GM21576 (cell line): ENCODE results near the gene PRKCB.

Source experiments
- ATAC-seq: cut with Tn5 transposase; IDR thresholded peaks from one replicate; pipeline ENCODE4 v1.9.1; 2021; ENCODE audit warnings: mild to moderate bottlenecking, moderate library complexity; ENCODE audit not compliant: unreplicated experiment

Gene PRKCB

DNA sequence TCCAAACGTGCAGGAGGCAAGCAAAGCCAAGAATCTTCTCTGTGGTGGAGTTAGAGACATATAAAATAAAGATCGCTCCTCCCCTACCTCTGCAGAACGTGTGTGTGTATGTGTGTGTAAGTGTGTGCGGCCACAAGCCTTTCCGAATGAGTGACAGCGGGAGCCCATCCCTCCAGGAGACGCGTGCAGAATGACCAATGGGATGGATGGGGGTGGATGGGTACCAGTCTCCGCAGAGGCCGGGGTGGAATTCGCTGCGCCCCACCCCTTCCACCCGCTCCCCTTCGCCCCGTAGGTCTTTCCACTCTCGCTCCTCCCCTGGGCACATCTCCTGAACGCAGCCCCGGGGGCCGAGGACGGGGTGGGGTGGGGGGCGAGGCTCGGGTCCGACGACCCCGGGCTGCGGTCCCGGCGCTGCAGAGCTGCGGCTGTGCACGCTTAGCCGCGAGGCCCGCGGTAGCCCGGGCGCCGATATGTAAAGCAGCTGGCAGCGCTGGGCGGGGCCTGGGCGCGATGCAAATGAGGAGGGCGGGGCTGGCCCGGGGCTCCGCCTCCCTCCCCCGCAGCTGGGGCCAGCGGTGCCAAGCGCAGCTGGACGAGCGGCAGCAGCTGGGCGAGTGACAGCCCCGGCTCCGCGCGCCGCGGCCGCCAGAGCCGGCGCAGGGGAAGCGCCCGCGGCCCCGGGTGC, at the start of gene PRKCB:
Gene PRKCB (plus strand): TSS at position 594 of the 688 bp plus-strand sequence.
- peak; percentile 73 for ATAC-seq

DNA sequence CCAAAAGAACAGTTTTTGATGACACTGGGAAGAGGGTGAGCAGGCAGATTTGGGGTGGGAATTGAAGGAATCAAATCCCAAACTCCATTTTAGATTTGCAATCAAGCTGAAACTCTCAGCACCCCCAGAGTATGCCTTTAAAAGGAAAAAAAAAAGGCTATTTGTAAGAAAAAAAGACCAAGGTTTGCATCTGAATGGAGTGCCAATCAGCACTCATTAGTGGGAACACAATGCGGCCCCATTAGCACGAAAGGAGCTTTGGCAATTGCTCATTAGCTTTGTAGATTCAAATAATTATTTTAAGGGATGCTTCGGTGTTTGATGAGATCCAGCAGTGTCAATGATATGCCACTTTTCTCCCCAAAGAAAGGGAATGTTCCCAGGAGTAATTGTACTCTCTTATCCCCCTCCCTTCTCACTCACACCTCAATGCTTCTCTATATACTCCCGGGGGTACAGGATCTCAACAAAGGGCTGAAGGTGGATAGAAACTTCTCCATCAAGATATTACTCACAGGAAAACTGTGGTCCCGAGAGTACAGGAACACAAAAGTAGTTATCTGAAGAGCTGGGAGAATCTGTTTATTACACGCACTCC, 48.7 kb upstream of the PRKCB start:
- no peak for ATAC-seq

DNA sequence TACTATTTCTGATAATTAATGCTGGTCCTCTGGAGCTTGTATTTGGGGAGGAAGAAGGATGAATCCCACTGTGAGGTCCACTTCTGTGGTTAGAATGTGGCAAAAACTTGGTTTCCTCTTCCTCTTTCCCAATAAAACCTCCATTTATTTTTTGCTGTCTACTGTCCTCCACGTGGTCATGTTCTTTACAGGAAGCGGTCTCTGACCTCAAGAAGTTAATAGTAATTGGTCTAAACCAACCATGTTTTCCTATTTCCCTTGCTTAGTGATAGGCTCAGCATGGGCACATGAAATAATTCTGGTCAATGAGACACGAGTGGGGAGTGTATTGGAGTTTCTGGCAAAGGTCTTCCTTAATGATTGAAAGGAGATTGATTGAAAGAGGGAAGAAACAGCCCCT, 47.1 kb upstream of the PRKCB start:
- no peak for ATAC-seq

DNA sequence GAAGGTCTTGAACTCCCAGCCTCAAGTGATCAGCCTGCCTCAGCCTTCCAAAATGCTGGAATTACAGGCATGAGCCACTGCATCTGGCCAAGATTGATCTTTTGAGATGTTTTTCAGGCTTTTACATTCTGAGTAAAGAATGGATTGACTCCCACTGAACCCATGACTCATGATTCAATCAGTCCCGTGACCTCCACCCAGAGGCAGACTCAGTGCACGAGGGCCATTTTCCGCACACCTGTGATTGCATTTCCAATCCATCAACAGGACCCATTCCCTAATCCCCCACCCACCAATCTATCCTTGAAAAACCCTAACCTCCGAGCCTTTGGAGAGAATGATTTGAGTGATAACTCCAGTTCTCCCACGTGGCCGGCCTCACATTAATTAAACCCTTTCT, 40.4 kb upstream of the PRKCB start:
- no peak for ATAC-seq

DNA sequence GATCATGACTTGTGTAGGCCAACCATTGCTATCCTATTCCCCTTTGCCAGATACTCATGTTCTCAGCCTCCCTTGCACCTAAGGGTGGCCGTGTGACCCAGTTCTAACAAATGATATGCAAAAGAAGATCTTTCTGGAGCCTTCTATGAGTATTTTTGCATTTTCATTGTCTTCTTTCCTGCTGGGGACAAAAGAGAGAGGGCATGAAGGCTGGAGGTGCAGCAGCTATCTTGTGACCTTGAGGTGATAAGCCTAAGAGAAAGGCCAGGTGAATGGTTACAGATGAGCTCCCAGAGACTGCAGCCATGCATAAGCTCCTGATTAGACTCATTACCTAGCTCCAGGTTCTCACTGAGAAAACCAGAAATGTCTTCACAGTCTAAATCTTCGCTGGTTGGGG, 38.8 kb upstream of the PRKCB start:
- no peak for ATAC-seq

DNA sequence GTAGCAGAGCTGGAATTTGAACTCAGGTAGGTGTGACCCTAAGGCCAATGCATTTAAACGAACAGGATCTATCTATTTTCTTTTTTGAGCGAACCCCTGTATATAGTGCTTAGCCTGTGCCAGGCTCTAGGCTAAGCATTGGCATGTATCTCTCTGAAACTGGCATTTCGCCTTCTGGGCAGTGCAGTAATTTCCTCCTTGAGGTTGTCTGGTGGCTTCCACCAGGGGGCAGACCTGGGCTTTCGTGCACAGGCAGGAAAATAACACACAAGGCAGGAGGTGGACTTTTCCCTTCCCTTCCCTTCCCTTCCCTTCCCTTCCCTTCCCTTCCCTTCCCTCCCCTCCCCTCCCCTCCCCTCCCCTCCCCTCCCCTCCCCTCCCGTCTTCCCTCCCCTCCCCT, 34.4 kb upstream of the PRKCB start:
- ATAC-seq = no peak

DNA sequence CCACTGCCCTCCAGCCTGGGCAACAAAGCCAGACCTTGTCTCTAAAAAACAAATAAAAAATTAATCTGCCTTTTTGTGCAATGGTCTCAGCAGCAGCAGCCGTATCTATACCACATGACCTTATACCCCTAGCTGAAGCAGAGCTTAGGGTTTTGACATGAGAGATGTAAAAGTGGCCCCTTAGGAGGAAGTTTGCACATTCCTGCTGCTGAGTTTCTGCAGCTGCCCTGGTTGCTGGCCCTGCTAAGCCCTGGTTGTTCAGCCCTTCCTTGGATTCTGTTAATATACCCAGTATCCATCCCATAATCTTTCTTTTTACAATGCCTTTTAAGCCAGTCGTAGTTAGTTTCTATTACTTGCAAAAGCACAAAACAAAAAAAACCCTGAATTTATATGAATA, 33.0 kb upstream of the PRKCB start:
- ATAC-seq = no peak

DNA sequence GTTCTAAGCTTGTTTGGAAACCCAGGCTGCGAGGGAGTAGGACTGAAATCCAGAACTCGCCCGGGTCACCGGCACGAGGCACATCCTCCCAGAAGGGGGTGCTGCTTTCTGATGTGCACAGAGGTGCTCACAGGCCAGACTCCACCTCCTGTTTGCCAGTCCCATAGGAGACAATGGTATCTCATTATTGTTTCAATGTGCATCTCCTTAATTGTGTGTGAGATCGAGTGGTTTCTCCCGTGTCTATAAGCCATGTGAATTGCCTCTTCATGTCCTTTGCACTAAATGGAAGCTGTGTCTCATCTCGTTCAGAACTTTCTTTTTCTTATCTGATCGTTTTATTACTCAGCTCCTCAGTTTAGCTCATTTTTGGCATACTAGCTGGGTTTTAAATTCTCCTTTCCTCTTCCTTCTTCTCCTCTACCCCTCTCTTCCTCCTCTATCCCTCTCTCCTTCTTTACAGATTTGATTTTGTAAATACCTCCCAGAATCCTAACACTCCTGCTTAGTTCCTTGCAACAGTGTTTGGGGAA, 32.1 kb upstream of the PRKCB start:
- peak; percentile 63 for ATAC-seq

DNA sequence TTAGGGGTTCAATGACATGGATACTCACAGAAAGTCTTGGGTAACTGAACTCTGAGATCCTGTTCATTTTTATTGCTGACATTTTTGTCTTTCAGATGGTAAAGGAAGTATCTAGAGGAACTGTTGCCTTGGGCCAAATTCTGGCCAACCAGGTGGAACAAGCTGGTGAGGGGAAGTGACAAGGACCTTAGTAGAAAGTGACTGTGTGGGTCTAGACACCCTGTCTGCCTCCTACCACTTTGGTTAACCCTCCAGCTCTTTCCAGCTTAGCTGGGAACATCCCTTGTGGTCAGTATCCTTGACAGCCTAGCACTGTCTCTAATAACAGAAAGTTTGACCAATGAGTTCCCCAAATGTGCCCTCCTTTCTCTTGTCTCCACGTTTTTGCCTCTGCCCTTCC, 28.8 kb upstream of the PRKCB start:
- no peak for ATAC-seq

DNA sequence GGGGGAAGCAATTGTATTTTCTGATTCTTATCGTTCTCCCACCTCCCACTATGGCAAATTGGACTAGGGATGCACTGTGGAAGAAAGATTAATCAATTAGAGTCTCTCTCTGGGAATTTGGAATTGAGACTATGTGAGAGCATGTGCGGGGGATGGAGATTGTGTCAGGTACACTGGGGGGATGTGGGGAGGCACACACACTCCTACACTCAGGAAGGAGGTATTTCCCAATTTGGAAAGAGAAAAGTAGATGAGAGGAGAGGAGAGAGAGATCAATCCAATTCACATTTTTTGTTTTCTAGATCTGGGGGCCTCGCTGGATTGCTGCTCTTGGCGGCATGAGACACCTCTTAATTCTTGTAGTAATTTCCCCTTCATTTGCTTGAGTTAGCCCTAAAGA, 14.3 kb upstream of the PRKCB start:
- ATAC-seq = no peak

DNA sequence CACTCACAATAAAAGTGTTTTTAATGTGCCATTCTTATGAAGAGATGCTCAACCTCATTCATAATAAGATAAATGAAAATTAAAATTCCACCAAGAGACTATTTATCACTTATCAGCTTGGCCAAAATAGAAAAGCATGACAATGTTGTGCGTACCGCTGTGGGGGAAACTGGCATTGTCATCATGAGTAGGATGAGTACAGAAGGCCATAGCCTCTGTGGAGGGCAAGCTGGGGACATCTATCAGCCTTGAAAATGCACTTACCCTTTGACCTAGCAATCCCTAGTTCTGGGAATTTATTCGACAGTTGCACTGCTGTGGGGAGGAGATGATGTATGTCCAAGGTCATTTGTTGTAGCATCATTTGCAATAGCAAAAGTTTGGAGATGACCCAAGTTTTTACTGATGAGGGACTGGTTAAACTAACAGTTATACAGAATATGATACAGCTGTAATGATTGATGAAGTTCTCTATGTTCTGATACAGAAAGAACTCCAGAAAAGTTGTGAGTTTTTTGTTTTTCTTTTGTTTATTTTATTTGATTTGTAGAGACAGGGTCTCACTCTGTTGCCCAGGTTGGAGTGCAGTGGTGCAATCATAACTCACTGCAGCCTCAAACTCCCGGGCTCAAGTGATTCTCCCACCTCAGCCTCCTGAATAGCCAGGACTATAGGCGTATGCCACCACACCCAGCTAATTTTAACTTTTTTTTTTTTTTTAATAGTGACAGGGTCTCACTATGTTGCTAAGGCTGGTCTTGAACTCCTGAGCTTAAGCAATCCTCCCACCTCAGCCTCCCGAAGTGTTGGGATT, 13.7 kb upstream of the PRKCB start:
- ATAC-seq = no peak

DNA sequence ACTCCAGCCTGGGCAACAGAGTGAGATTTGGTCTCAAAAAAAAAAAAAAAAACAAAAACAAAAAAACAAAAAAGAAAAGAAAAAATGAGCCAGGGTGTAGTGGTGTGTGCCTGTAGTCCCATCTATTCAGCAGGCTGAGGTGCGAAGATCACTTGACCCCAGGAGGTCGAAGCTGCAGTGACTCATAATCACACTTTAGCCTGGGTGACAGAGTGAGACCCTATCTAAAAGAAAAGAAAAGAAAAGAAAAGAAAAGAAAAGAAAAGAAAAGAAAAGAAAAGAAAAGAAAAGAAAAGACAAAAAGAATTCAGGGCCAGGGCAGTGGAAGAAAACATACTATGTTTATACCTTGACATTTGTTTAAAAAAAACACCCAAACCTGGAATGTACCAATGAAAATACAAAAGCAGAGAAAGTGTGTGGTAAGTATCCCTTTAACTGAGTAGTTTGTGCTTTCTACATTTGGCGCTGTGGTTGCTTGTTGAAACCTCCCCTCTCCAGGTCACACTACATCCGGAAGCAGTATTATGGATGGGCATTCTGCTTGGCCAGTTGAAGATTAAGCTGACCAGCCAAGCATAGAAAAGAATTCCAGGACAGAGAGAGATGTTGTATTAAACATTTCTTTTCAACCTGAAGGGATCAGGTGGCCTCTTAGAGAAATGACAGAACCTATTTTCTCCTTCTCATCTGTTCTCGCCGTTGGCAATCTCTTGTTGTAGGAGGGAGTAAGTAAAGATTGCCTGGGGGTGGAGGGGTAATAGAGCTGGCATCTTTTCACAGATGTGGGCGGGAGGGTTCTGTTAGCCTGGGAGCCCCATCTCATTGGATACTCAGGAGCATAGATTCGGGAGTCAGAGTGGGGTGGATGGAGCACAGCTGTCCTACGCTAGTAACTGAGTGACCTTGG, 12.1 kb upstream of the PRKCB start:
- ATAC-seq = no peak

DNA sequence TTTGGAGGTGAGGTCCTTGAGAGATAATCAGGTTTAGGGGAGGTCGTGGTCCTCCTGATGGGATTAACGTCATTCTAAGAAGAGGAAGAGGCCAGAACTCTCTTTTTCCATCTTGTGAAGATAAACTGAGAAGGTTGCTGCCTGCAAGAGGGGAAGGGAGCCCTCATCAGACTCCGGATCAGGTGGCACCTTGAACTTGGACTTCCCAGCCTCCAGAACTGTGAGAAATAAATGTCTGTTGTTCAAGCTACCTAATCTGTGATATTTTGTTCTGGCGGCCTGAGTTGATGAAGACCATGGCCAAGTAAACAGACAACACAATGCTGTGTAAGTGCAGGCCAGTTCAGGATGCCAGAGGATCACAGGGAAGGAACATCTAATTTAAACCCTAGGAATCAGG, 10.9 kb upstream of the PRKCB start:
- no peak for ATAC-seq

DNA sequence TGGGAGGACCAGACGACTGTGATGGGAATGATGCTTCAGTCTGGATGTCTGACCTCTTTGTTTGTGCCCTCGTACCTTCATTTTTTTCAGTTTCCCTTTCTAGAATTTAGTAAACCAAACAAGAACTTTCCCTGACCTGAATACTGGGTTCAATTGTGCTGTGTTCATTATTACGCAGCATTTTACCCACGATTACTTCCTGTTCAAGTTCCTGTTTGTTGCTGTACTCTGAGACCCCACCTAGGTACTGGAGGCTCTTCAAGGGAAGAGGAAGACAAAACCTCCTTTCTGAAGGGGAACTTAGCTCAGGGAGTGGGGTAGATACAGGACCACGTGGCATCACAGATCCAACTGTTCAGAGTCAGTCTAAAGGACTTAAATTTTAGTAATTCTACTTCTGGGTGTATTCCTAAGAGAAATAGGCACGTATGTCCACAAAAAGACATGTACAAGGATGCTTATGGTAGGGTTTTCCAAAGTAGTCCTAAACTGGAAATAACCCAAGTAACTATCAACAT, 9.2 kb upstream of the PRKCB start:
- ATAC-seq = peak; percentile 81

DNA sequence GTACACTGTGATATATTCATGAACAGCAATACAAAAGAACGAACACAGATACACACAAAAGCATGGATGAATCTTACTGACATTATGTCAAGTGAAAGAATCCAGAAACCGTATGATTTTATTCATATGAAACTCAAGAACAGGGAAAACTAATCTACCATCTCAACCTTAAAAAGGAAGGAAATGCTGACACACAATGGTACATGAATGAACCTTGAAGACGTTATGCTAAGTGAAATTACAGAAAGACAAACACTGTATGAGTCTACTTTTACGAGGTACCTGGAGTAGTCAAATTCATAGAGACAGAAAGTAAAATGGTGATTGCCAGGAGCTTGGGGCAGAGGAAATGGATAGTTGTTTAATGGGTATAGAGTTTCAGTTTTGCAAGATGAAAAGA, 8.7 kb upstream of the PRKCB start:
- no peak for ATAC-seq

DNA sequence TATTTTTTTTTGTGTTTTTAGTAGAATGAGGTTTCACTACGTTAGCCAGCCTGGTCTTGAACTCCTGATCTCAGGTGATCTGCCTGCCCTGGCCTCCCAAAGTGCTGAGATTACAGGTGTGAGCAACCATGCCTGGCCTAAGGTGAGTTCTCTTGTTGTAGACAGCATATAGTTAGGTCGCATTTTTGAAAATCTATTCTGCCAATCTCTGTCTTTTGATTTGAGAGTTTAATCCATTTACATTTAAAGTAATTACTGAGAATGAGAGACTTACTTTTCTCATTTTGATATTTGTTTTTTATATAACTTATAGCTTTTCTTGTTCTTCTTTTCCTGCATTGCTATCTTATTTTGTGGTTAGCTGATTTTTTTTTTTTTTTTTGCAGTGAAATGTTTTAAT, 6.3 kb upstream of the PRKCB start:
- no peak for ATAC-seq

DNA sequence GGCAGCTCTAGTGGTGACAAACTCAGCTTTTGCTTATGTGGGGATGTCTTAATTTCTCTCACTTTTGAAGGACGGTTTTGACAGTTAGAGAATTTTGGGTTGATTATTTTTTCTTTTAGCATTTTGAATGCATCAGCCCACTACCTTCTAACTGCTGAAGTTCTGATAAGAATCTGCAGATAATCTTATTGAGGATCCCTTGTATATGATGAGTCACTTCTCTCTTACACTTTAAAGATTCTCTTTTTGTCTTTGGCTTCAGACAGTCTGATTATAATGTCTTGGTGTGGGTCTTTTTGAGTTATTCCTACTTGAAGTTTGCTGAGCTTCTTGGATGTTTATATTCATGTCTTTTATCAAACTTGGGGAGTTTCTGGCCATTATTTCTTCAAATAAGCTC, 5.5 kb upstream of the PRKCB start:
- ATAC-seq = no peak

DNA sequence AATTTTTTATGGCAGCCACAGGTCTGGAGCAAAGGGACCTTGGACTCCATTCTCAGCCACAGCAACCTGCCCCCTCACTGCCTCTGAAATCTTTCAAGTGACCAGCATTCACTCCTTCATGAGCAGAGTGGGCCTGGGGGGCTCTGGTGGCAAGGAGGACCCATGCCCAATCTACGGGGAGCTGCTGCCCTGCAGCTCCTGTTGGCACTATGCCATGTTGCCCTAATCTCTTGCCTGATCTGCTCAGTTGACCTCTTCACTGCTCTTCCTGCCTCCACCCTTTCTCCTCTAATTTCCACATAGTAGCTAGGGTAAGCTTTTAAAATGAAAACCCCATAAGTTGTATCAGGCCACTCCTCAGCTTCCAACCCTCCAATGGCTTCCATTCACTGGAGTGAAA, 2.9 kb upstream of the PRKCB start:
- no peak for ATAC-seq

DNA sequence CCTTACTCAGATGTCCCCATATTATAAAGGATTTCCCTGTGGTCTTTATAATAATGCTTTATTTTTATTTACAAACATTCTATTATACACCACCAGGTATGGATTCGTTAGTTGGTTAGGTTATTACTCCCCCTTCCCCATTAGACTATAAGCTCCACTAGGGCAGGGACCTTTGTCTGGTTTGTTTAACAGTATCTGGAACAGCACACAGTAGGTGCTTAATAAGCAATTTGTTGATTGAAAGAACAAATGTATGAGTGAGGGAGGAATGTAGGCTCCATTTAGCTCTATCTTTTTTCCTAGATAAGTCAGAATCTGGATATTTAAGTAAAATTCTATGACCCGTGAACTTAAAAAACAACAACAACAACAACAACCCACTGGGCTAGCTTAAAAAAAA, 2.3 kb upstream of the PRKCB start:
- ATAC-seq = no peak

DNA sequence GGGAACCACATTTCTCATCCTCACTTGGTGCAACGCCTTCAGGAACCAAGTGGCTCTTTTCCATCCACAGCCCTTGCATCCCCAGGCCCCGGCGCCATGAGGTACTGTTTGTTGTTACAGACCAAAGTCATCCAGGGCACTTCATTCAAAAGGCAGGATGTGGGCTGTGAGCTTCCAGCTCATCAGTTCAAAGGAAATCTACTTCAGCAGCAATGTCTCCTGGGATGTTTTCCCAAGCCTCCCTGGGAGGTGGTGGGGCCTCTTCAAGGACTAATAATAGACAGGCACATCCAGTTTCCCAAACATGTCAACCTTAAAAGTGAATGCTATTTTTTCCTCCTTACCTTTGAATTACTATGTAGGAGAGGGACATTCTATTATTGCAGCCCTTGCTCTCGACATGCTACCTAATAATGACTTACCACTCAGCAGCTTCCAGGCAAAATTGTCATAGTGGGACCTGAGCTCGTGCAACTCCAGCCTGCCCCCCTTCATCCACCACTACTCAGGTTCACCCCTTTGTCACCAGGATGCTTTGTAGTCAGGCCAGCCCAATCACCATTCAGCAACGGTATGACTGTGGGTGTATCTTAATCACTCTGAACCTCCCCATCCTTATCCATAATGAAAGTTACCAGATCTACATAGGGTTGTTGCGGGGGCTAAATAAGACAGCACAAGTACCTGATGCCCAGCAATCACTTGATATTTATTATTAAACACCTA, 1.7 kb upstream of the PRKCB start:
- no peak for ATAC-seq
